ENCODE results near the gene PACRG. TPM values are rescaled to one million over a fixed set of nuclear protein-coding genes. Genes with fewer than 3 reads are reported as not detected.

Gene PACRG
- total RNA-seq, 1 experiment from 2014 or later: 0.26 TPM

DNA sequence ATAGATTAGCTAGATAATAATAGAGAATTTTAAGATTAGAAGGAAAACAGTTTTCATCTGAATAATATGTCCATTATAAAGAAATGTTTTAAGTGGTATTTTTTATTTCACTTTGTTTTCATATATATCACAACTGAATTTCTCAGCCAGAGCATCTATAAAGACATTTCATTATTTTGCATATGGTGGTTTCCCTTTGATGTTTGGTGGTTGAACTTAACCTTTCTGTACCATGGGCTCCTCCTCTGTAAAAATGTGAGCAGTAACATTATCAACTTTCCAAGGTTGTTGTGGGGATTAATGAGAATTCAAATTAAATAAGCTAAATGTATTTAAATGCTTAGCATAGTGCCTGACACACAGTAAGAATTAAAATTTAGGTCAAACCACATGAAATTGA lies 567.0 kb downstream of the PACRG start:
- Histone ChIP-seq H3K9ac (ENCODE audit: extremely low read depth, insufficient read length, low read length) (no peak overlapping the region), H2BK5ac (ENCODE audit: insufficient read length, low read length) (no peak overlapping the region), H4K5ac (ENCODE audit: insufficient read length, low read depth, low read length) (no peak overlapping the region), H2AK5ac (ENCODE audit: insufficient read length, low read length) (no peak overlapping the region), H2BK20ac (ENCODE audit: low read depth, low read length, poor library complexity, severe bottlenecking) (no peak overlapping the region), H2AFZ (ENCODE audit: low read length) (no peak overlapping the region), H3K27ac (ENCODE audit: insufficient read length, low read depth, low read length) (no peak overlapping the region), H3K79me1 (ENCODE audit: insufficient read depth, low read depth, low read length, poor library complexity, severe bottlenecking) (no peaks in the 10 kb centered on the region), H2BK15ac (ENCODE audit: low read depth, low read length) (no peak overlapping the region), H3K27me3 (ENCODE audit: insufficient read depth, low read length) (no peaks in the 10 kb centered on the region), H2BK120ac (ENCODE audit: low read depth, low read length, poor library complexity, severe bottlenecking) (no peak overlapping the region), H2BK12ac (ENCODE audit: insufficient read length, low read depth, low read length) (no peak overlapping the region), H3K9me3 (ENCODE audit: control insufficient read depth, low read depth, low read length) (no peaks in the 10 kb centered on the region), H3K4ac (ENCODE audit: low read depth, low read length) (no peak overlapping the region), H3K4me1 (ENCODE audit: insufficient read depth, low read length) (no peaks in the 10 kb centered on the region; the same call in 1 of the 2 replicates), H4K20me1 (ENCODE audit: control insufficient read depth, insufficient read depth, insufficient read length) (no peaks in the 10 kb centered on the region), H3K18ac (ENCODE audit: insufficient read length, low read depth, low read length) (no peak overlapping the region), H3K14ac (ENCODE audit: insufficient read depth, low read length) (no peak overlapping the region), H3K23me2 (ENCODE audit: insufficient read length, low read depth, low read length, poor library complexity, severe bottlenecking) (no peaks in the 10 kb centered on the region), H3K56ac (ENCODE audit: insufficient read length, low read depth, low read length) (no peak overlapping the region), H3T11ph (ENCODE audit: low read length) (no peak overlapping the region), H3K79me2 (ENCODE audit: insufficient read depth, low read length) (no peaks in the 10 kb centered on the region), H3K4me2 (ENCODE audit: insufficient read depth, insufficient read length, low read length) (no peak overlapping the region), H4K91ac (ENCODE audit: insufficient read length, low read depth, low read length) (no peak overlapping the region), H3K23ac (ENCODE audit: insufficient read length, low read depth, low read length) (no peak overlapping the region), H4K8ac (replicated peaks; ENCODE audit: insufficient read length, low read depth, low read length) (no peak overlapping the region)
- no peaks in the 10 kb centered on the region for H3K27me3 Mint-ChIP-seq (ENCODE audit: low read depth)
- no peak overlapping the region for H3K27ac Mint-ChIP-seq
- 0 out of 7 replicates have a peak, but pooled peaks cover 0 to 2% (median 0%) of the 10 kb centered on the region in 3 experiments for H3K36me3 Mint-ChIP-seq (ENCODE audit: insufficient read depth in 1 of 3, low read depth in 3 of 3)
- TF ChIP-seq, protein P1, sequence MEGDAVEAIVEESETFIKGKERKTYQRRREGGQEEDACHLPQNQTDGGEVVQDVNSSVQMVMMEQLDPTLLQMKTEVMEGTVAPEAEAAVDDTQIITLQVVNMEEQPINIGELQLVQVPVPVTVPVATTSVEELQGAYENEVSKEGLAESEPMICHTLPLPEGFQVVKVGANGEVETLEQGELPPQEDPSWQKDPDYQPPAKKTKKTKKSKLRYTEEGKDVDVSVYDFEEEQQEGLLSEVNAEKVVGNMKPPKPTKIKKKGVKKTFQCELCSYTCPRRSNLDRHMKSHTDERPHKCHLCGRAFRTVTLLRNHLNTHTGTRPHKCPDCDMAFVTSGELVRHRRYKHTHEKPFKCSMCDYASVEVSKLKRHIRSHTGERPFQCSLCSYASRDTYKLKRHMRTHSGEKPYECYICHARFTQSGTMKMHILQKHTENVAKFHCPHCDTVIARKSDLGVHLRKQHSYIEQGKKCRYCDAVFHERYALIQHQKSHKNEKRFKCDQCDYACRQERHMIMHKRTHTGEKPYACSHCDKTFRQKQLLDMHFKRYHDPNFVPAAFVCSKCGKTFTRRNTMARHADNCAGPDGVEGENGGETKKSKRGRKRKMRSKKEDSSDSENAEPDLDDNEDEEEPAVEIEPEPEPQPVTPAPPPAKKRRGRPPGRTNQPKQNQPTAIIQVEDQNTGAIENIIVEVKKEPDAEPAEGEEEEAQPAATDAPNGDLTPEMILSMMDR (conservative IDR thresholded peaks at IDR 0.05): no peak
- peaks cover 6 to 9% of the 10 kb centered on the region in 2 experiments; a peak in 3 of 4 replicates for H3K4me1 Mint-ChIP-seq
- no peaks in the 10 kb centered on the region; a peak in 1 of 5 replicates for H3K9me3 Mint-ChIP-seq
- no peak for DNase-seq
- H3K4me3 Mint-ChIP-seq: no peak overlapping the region
